K562 (cell line): ENCODE results near the gene CDC42BPB. TPM values are rescaled to one million over a fixed set of nuclear protein-coding genes. Genes with fewer than 3 reads are reported as not detected.

Experiments
- ATAC-seq: fragments of 200-7000 bp; cut with Tn5 transposase; 3 replicates; pipeline ENCODE4 v1.9.1; 2020; ENCODE audit warnings: moderate library complexity
- BruUV-seq: library from RNA; stranded (reverse); fragments of 400-500 nt; replicated peaks from 2 replicates; lab custom pipeline; 2021; lab: Mats Ljungman, UMichigan
- CTCF ChIA-PET: fragments of 300-600 bp; formaldehyde crosslinking; extraction: SDS; loops from one replicate; lab custom pipeline; 2021; ENCODE audit warnings: low intra/inter-chr PET ratio; lab: Yijun Ruan, JAX
- POLR2A ChIA-PET: fragments of 300-600, 350-650 bp; sonication (Branson Sonifier 250); formaldehyde crosslinking; extraction: SDS; loops from one replicate; lab custom pipeline; 2021; ENCODE audit warnings: antibody characterized with exemption, inconsistent platforms; lab: Yijun Ruan, JAX
- DNase-seq, 4 experiments: peaks; one replicate each; pipeline versions ENCODE4 v3.0.0 to v3.0.0-alpha.2; 2011 to 2018; ENCODE audit warnings: low spot score in 3 of 4, mixed read lengths in 3 of 4; ENCODE audit errors: extremely low read depth in 1 of 4
- FAIRE-seq: peaks from 2 replicates; lab custom pipeline; 2011; peaks lifted over from hg19 to GRCh38; lab: Jason Lieb, UNC
- H2AFZ ChIP-seq: 2 replicates; pipeline ENCODE4 v1.6.0; 2011; ENCODE audit warnings: low read depth, low read length, control low read depth, inconsistent platforms
- H3K27ac ChIP-seq: fragments of 200-600 bp; 3 replicates; pipeline ENCODE4 v1.8.0; 2011; ENCODE audit warnings: low read depth, mild to moderate bottlenecking, control low read depth, inconsistent platforms, low read length, moderate library complexity, mixed read lengths; ENCODE audit errors: extremely low read depth
- H3K27me3 ChIP-seq, 2 experiments: fragments of 300-600 bp in 1 of 2; 2 replicates in 1 of 2; 3 replicates in 1 of 2; pipeline versions ENCODE4 v1.6.0 to v1.8.0; 2011; ENCODE audit warnings: inconsistent platforms in 2 of 2, low read length in 2 of 2, mild to moderate bottlenecking in 1 of 2, mixed read lengths in 1 of 2, moderate library complexity in 1 of 2; ENCODE audit not compliant: control insufficient read depth in 2 of 2, insufficient read depth in 2 of 2
- H3K36me3 ChIP-seq: fragments of 300-600 bp; 3 replicates; pipeline ENCODE4 v1.8.0; 2011; ENCODE audit warnings: mild to moderate bottlenecking, low read length, inconsistent platforms; ENCODE audit not compliant: control insufficient read depth, insufficient read depth
- H3K4me1 ChIP-seq, 2 experiments: fragments of 200-600 bp in 1 of 2; replicated peaks in 1 of 2; 2 replicates in 1 of 2; 3 replicates in 1 of 2; pipeline versions ENCODE4 v1.5.1 to v1.8.0; 2011; ENCODE audit warnings: inconsistent platforms in 2 of 2, low read length in 2 of 2, mild to moderate bottlenecking in 1 of 2, mixed read lengths in 1 of 2, moderate library complexity in 1 of 2; ENCODE audit not compliant: control insufficient read depth in 2 of 2, insufficient read depth in 2 of 2
- H3K4me2 ChIP-seq: 2 replicates; pipeline ENCODE4 v1.6.1; 2011; ENCODE audit warnings: low read length, control low read depth, inconsistent platforms, mixed read lengths; ENCODE audit not compliant: insufficient read depth
- H3K4me3 ChIP-seq: fragments of 200-600 bp; sonication (generic), shearing (Covaris generic); 2 replicates; pipeline ENCODE4 v1.5.1; 2016; ENCODE audit warnings: control low read depth, inconsistent platforms
- H3K79me2 ChIP-seq: fragments of 200-600 bp; 3 replicates; pipeline ENCODE4 v1.8.0; 2011; ENCODE audit warnings: low read length, inconsistent platforms; ENCODE audit not compliant: control insufficient read depth, insufficient read depth
- H3K9ac ChIP-seq, 2 experiments: 2 replicates each; pipeline versions ENCODE4 v1.6.0 to v1.6.1; 2011; ENCODE audit warnings: low read depth in 2 of 2, low read length in 2 of 2, control low read depth in 1 of 2, inconsistent platforms in 1 of 2, mild to moderate bottlenecking in 1 of 2, mixed read lengths in 1 of 2; ENCODE audit not compliant: insufficient read depth in 1 of 2
- H3K9me1 ChIP-seq: one replicate; pipeline ENCODE4 v1.6.0; 2011; ENCODE audit warnings: inconsistent platforms, mild to moderate bottlenecking, low read length, moderate library complexity; ENCODE audit not compliant: control insufficient read depth, insufficient read depth
- H3K9me3 ChIP-seq: replicated peaks from 2 replicates; pipeline ENCODE4 v1.5.1; 2011; ENCODE audit warnings: low read depth, low read length, inconsistent platforms; ENCODE audit not compliant: control insufficient read depth, insufficient read depth
- H4K20me1 ChIP-seq: replicated peaks from 2 replicates; pipeline ENCODE4 v1.6.1; 2011; ENCODE audit warnings: low read length, inconsistent platforms, mixed read lengths; ENCODE audit not compliant: control insufficient read depth, insufficient read depth
- DEAF1 ChIP-seq: fragments of 450-650 bp; formaldehyde crosslinking; IDR thresholded peaks from 2 replicates; pipeline ENCODE4 v1.4.0; 2020; ENCODE audit warnings: mild to moderate bottlenecking, moderate library complexity
- EGR1 ChIP-seq: fragments of 450-650 bp; conservative IDR thresholded peaks from 2 replicates; pipeline ENCODE4 v1.6.1; 2017; ENCODE audit warnings: mild to moderate bottlenecking
- EHMT2 ChIP-seq: fragments of 450-650 bp; IDR thresholded peaks from 2 replicates; pipeline ENCODE4 v1.6.1; 2018; ENCODE audit warnings: antibody characterized with exemption
- IFI16 ChIP-seq: fragments of 250-450 bp; sonication (Bioruptor Pico); IDR thresholded peaks from 2 replicates; pipeline ENCODE4 v2.1.2; 2022; ENCODE audit warnings: mild to moderate bottlenecking, inconsistent platforms
- RFX5 ChIP-seq: IDR thresholded peaks from 2 replicates; pipeline ENCODE4 v1.6.1; 2011; ENCODE audit warnings: low read depth, mild to moderate bottlenecking, improper control_type of control experiment, low read length
- RUNX1 ChIP-seq: sonication (generic); IDR thresholded peaks from 2 replicates; pipeline ENCODE4 v1.6.1; 2016; ENCODE audit warnings: antibody characterized with exemption, low read depth
- SMARCB1 ChIP-seq: IDR thresholded peaks from 2 replicates; pipeline ENCODE4 v1.6.1; 2011; ENCODE audit warnings: improper control_type of control experiment, low read depth; ENCODE audit not compliant: insufficient read length
- U2AF2 ChIP-seq: fragments of 200-400 bp; formaldehyde crosslinking; optimal IDR thresholded peaks from 2 replicates; pipeline ENCODE3; 2017; ENCODE audit warnings: low read depth, mild to moderate bottlenecking, low read length
- VEZF1 ChIP-seq: fragments of 200-800 bp; sonication (Bioruptor generic); IDR thresholded peaks from 2 replicates; pipeline ENCODE4 v1.6.1; 2017; ENCODE audit warnings: missing genetic modification characterization, missing compliant biosample characterization
- ZNF143 ChIP-seq: sonication (generic); formaldehyde crosslinking; IDR thresholded peaks from 2 replicates; pipeline ENCODE4 v1.9.0; 2022; ENCODE audit warnings: mild to moderate bottlenecking, missing genetic modification reagents
- ZNF224 ChIP-seq: sonication (generic); formaldehyde crosslinking; IDR thresholded peaks from 2 replicates; pipeline ENCODE4 v1.8.0; 2022; ENCODE audit warnings: mild to moderate bottlenecking, missing genetic modification reagents
- ZNF551 ChIP-seq: fragments of 250-450 bp; sonication (Bioruptor Pico); IDR thresholded peaks from 2 replicates; pipeline ENCODE4 v1.5.0; 2021; ENCODE audit warnings: mild to moderate bottlenecking, moderate library complexity
- ZNF766 ChIP-seq: fragments of 200-800 bp; sonication (Bioruptor generic); conservative IDR thresholded peaks from 2 replicates; pipeline ENCODE4 v1.6.1; 2016; ENCODE audit warnings: missing genetic modification characterization, missing compliant biosample characterization
- ZSCAN32 ChIP-seq: fragments of 450-650 bp; formaldehyde crosslinking; IDR thresholded peaks from 2 replicates; pipeline ENCODE4 v1.4.0; 2020; ENCODE audit warnings: mild to moderate bottlenecking, moderate library complexity
- WGBS: fragments of 100-300 bp; shearing (Covaris generic); methylation state at CpG from one replicate; pipeline ENCODE4 v1.1.6; 2016; ENCODE audit warnings: low coverage, mixed read lengths; ENCODE audit not compliant: insufficient coverage; ENCODE audit errors: missing lambda C conversion rate; 5-methylcytosine and 5-hydroxymethylcytosine counted together
- in situ Hi-C: fragments of 300-500 bp; cut with MboI; formaldehyde crosslinking; loops from 4 replicates; pipeline ENCODE4 v1.15.0; 2018; ENCODE audit warnings: inconsistent platforms, mixed read lengths
- intact Hi-C: fragments of 100-400 bp; cut with micrococcal nuclease; formaldehyde crosslinking; loops from 2 replicates; pipeline ENCODE4 v1.14.2; 2022
- polyA plus RNA-seq, 8 experiments: library from polyadenylated mRNA; depleted of rRNA in 4 of 8; stranded (reverse) in 5 of 8; unstranded in 3 of 8; fragments of >200 nt; fragmentation: Nextera tagmentation in 2 of 8; fragmentation: Illumina TruSeq in 1 of 8; extraction: Ambion mirVana in 2 of 8; extraction: Trizol in 1 of 8; gene quantifications; 2 replicates each; pipeline versions ENCODE4 v1.2.1 to v1.2.3, GENCODE V29; 2011 to 2014; ENCODE audit warnings: inconsistent platforms in 1 of 8, missing spikeins in 1 of 8
- total RNA-seq, 7 experiments: library from RNA; depleted of rRNA in 6 of 7; stranded (reverse); fragments of >200 nt in 6 of 7; fragmentation: Illumina TruSeq in 2 of 7; extraction: Trizol in 2 of 7; gene quantifications; 2 replicates each; pipeline versions ENCODE4 v1.2.1 to v1.2.3, GENCODE V29; 2011 to 2021; ENCODE audit warnings: low replicate concordance in 1 of 7
- TF ChIP-seq, protein P1 (sequence below), 2 experiments: IDR thresholded peaks in 1 of 2; conservative IDR thresholded peaks in 1 of 2; 2 replicates each; pipeline ENCODE4 v1.6.1; 2016; ENCODE audit warnings: low read depth in 2 of 2, mild to moderate bottlenecking in 1 of 2, missing compliant biosample characterization in 1 of 2, missing genetic modification characterization in 1 of 2, moderate library complexity in 1 of 2
- TF ChIP-seq, protein P2 (sequence below): fragments of 250-450 bp; sonication (Bioruptor Pico); IDR thresholded peaks from 2 replicates; pipeline ENCODE4 v1.6.1; 2021; ENCODE audit warnings: mild to moderate bottlenecking

The CDC42BPB gene
- total and polyA plus RNA-seq, 9 of the 15 experiments (the other 6 are each of a cell fraction or from before 2014, with no cell fraction given) = 0.07 to 24.3 (median 12.6) TPM

GRCh38 chr14:103056322-103057027 is 874 bp downstream of the CDC42BPB start:
- Histone ChIP-seq H3K9ac (peak overlapping the region; percentile 49 to 97; a peak in 3 of 4 replicates), H3K27me3 (no peaks in the 10 kb centered on the region), H3K79me2 (peaks cover 31% of the 10 kb centered on the region), H4K20me1 (no peaks in the 10 kb centered on the region), H3K27ac (peak overlapping the region; percentile 48; the same call in 2 of the 3 replicates), H3K4me1 (peaks cover 14 to 26% of the 10 kb centered on the region in 2 experiments; a peak in 4 of 5 replicates), H2AFZ (peak overlapping the region; percentile 59), H3K4me3 (peak overlapping the region; percentile 55), H3K36me3 (no peaks in the 10 kb centered on the region), H3K9me3 (no peaks in the 10 kb centered on the region), H3K9me1 (no peaks in the 10 kb centered on the region), H3K4me2 (peak overlapping the region; percentile 78)
- in situ Hi-C loops (no loop called here), intact Hi-C loops (no loop called here)
- CTCF ChIA-PET = no interaction called here
- POLR2A ChIA-PET = interaction anchor here (0.6 kb wide), 2 partner anchors 18 to 113 kb away, joined by 3 to 4 read pairs; no protein-coding TSS in a partner anchor
- ATAC-seq (peak; percentile 12), DNase-seq (peak; percentile 47 to 69 (median 64)), FAIRE-seq (no peak)
- no TSS peak for BruUV-seq
- WGBS = 0% methylated on average over 6 of the region's 50 CpGs
- TF ChIP-seq ZNF224 (CRISPR knock-in tag) (no peak), RFX5 (no peak), EGR1 (peak; percentile 82), EHMT2 (no peak), DEAF1 (CRISPR knock-in tag) (no peak), ZNF551 (CRISPR knock-in tag) (no peak), ZSCAN32 (CRISPR knock-in tag) (no peak), ZNF766 (no peak), RUNX1 (no peak), ZNF143 (CRISPR knock-in tag) (no peak), IFI16 (CRISPR knock-in tag) (no peak), VEZF1 (CRISPR knock-in tag) (0 out of 2 replicates have a peak, but pooled peaks have one; percentile 25), U2AF2 (no peak), SMARCB1 (no peak)
- TF ChIP-seq, protein P1, sequence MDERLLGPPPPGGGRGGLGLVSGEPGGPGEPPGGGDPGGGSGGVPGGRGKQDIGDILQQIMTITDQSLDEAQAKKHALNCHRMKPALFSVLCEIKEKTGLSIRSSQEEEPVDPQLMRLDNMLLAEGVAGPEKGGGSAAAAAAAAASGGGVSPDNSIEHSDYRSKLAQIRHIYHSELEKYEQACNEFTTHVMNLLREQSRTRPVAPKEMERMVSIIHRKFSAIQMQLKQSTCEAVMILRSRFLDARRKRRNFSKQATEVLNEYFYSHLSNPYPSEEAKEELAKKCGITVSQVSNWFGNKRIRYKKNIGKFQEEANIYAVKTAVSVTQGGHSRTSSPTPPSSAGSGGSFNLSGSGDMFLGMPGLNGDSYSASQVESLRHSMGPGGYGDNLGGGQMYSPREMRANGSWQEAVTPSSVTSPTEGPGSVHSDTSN (CRISPR knock-in tag; IDR thresholded peaks at IDR 0.05; ENCODE audit: low read depth) = no peak
- TF ChIP-seq, protein P1 (tag; conservative IDR thresholded peaks at IDR 0.05; ENCODE audit: low read depth) = no peak
- TF ChIP-seq, protein P2, sequence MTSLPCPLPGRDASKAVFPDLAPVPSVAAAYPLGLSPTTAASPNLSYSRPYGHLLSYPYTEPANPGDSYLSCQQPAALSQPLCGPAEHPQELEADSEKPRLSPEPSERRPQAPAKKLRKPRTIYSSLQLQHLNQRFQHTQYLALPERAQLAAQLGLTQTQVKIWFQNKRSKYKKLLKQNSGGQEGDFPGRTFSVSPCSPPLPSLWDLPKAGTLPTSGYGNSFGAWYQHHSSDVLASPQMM (CRISPR knock-in tag) = no peak
